OCI-LY1 (cell line): ENCODE data around the gene VDAC1.
"Not testable (repeated sequence)": the region's sequence is repeated elsewhere in the genome, so short reads cannot be mapped to it uniquely, and the experiment has no call there.

Source experiments
- H2AFZ ChIP-seq: fragments of 200-600 bp; sonication (generic), shearing (Covaris generic); 2 replicates; pipeline ENCODE4 v1.6.0; 2014; ENCODE audit warnings: antibody characterized with exemption, mild to moderate bottlenecking, low read length
- H3F3A ChIP-seq: fragments of 200-600 bp; sonication (generic), shearing (Covaris generic); 2 replicates; pipeline ENCODE4 v1.6.0; 2014; ENCODE audit warnings: mild to moderate bottlenecking, antibody characterized with exemption, low read length, moderate library complexity; ENCODE audit not compliant: insufficient read depth
- H3K27ac ChIP-seq: fragments of 200-600 bp; sonication (generic); 2 replicates; pipeline ENCODE4 v1.5.1; 2014; ENCODE audit warnings: low read length, mixed run types, mild to moderate bottlenecking, low read depth; ENCODE audit not compliant: poor library complexity, severe bottlenecking
- H3K27me3 ChIP-seq: fragments of 200-600 bp; sonication (generic); 2 replicates; pipeline ENCODE4 v1.6.0; 2014; ENCODE audit warnings: antibody characterized with exemption, mild to moderate bottlenecking, low read length, moderate library complexity; ENCODE audit not compliant: insufficient read depth
- H3K36me3 ChIP-seq: fragments of 200-600 bp; sonication (generic); 2 replicates; pipeline ENCODE4 v1.6.1; 2014; ENCODE audit warnings: mild to moderate bottlenecking, antibody characterized with exemption, low read length, moderate library complexity, mixed read lengths; ENCODE audit not compliant: insufficient read depth
- H3K4me1 ChIP-seq: fragments of 200-600 bp; sonication (generic); 2 replicates; pipeline ENCODE4 v1.5.1; 2014; ENCODE audit warnings: mild to moderate bottlenecking, low read length, moderate library complexity; ENCODE audit not compliant: insufficient read depth, severe bottlenecking
- H3K4me2 ChIP-seq: fragments of 200-600 bp; sonication (generic), shearing (Covaris generic); 2 replicates; pipeline ENCODE4 v1.6.1; 2014; ENCODE audit warnings: low read length
- H3K4me3 ChIP-seq: fragments of 200-600 bp; sonication (generic); 2 replicates; pipeline ENCODE4 v1.5.1; 2014; ENCODE audit warnings: low read length, low read depth, mild to moderate bottlenecking, mixed read lengths; ENCODE audit not compliant: poor library complexity, severe bottlenecking
- H3K79me2 ChIP-seq: fragments of 200-600 bp; shearing (Covaris generic); 2 replicates; pipeline ENCODE4 v1.6.1; 2016; ENCODE audit warnings: mixed run types, low read length, mixed read lengths; ENCODE audit not compliant: insufficient read depth
- H3K9ac ChIP-seq: fragments of 200-600 bp; sonication (generic), shearing (Covaris generic); 2 replicates; pipeline ENCODE4 v1.6.1; 2014; ENCODE audit warnings: mild to moderate bottlenecking, low read length, mixed read lengths
- H3K9me2 ChIP-seq: fragments of 200-600 bp; sonication (generic), shearing (Covaris generic); 2 replicates; pipeline ENCODE4 v1.6.1; 2014; ENCODE audit warnings: low read depth, mild to moderate bottlenecking, low read length, mixed read lengths
- H3K9me3 ChIP-seq: fragments of 200-600 bp; shearing (Covaris generic); 2 replicates; pipeline ENCODE4 v1.6.1; 2014; ENCODE audit warnings: low read length, mixed read lengths
- H4K20me1 ChIP-seq: fragments of 200-600 bp; sonication (generic), shearing (Covaris generic); 2 replicates; pipeline ENCODE4 v1.6.0; 2016; ENCODE audit warnings: mild to moderate bottlenecking, low read length; ENCODE audit not compliant: insufficient read depth
- CTCF ChIP-seq: fragments of 200-600 bp; sonication (generic), shearing (Covaris generic); IDR thresholded peaks from 2 replicates; pipeline ENCODE4 v1.5.1; 2017; ENCODE audit warnings: mild to moderate bottlenecking, antibody characterized with exemption, low read length, moderate library complexity, mixed read lengths
- EZH2 ChIP-seq: fragments of 200-600 bp; sonication (generic), shearing (Covaris generic); IDR thresholded peaks from 2 replicates; pipeline ENCODE4 v1.8.0; 2017; ENCODE audit warnings: borderline replicate concordance, mixed run types, mild to moderate bottlenecking, antibody characterized with exemption, low read length, moderate library complexity, mixed read lengths

VDAC1 gene

GRCh38 chr5:133938039-133938821 is 66.5 kb downstream of the VDAC1 start:
- Histone ChIP-seq H3K27ac (no peak overlapping the region), H3K9ac (no peak overlapping the region), H3K4me2 (no peak overlapping the region), H3K4me1 (peaks cover 6% of the 10 kb centered on the region), H3K4me3 (no peak overlapping the region), H3K9me2 (no peaks in the 10 kb centered on the region), H3F3A (no peaks in the 10 kb centered on the region), H3K27me3 (peaks cover 4% of the 10 kb centered on the region; the same call in 1 of the 2 replicates), H3K79me2 (no peaks in the 10 kb centered on the region), H3K9me3 (no peaks in the 10 kb centered on the region), H2AFZ (no peak overlapping the region), H3K36me3 (no peaks in the 10 kb centered on the region), H4K20me1 (no peaks in the 10 kb centered on the region)
- TF ChIP-seq EZH2 (no peak), CTCF (no peak)

- H3K9me2 ChIP-seq, H2AFZ ChIP-seq, H3K9ac ChIP-seq, H3K9me3 ChIP-seq, H3K4me3 ChIP-seq, H4K20me1 ChIP-seq, H3K4me2 ChIP-seq, H3F3A ChIP-seq, H3K4me1 ChIP-seq, H3K27me3 ChIP-seq, H3K79me2 ChIP-seq, H3K36me3 ChIP-seq, H3K27ac ChIP-seq: not testable (repeated sequence)
Measured at GRCh38 chr5:133937628-133938027, 67.1 kb downstream of the VDAC1 start.

- Histone ChIP-seq H3K9ac (no peak overlapping the region), H3K9me2 (no peaks in the 10 kb centered on the region), H3K27me3 (peaks cover 4% of the 10 kb centered on the region; the same call in 1 of the 2 replicates), H3K36me3 (no peaks in the 10 kb centered on the region), H3K9me3 (no peaks in the 10 kb centered on the region), H3K4me3 (no peak overlapping the region), H3K27ac (no peak overlapping the region), H3K4me2 (no peak overlapping the region), H3K79me2 (no peaks in the 10 kb centered on the region), H3K4me1 (peaks cover 6% of the 10 kb centered on the region), H3F3A (no peaks in the 10 kb centered on the region), H4K20me1 (no peaks in the 10 kb centered on the region), H2AFZ (no peak overlapping the region)
- no peak for TF ChIP-seq CTCF
Measured at GRCh38 chr5:133936651-133937015, 68.1 kb downstream of the VDAC1 start.

GRCh38 chr5:133935991-133936650 is 68.7 kb downstream of the VDAC1 start:
- not testable (repeated sequence) for H4K20me1 ChIP-seq, H3K4me1 ChIP-seq, H3K27ac ChIP-seq, H3K9me2 ChIP-seq, H3K27me3 ChIP-seq, H3K4me3 ChIP-seq, H3K4me2 ChIP-seq, H3K36me3 ChIP-seq, H3F3A ChIP-seq, H3K79me2 ChIP-seq, H2AFZ ChIP-seq, H3K9me3 ChIP-seq, H3K9ac ChIP-seq
